Heart left ventricle (tissue), 16 donors: ENCODE data around the gene EEF1AKMT3. TPM values are rescaled to one million over a fixed set of nuclear protein-coding genes. Genes with fewer than 3 reads are reported as not detected.

Source experiments
- ATAC-seq, 4 donors: fragments of 200-7000 bp; cut with Tn5 transposase; one replicate each; pipeline ENCODE4 v1.9.1; 2020 to 2022; ENCODE audit warnings: moderate library complexity in 4 of 4, mild to moderate bottlenecking in 3 of 4, moderate number of reproducible peaks in 1 of 4
- DNase-seq, 5 donors: peaks; one replicate each; pipeline ENCODE4 v3.0.0-alpha.2; 2020
- H3K27ac ChIP-seq, 12 donors: fragments of 200-600 bp; sonication (generic) in 4 of 12; one replicate each; pipeline versions ENCODE4 v1.5.0 to v1.8.0; 2016 to 2022; ENCODE audit warnings: mild to moderate bottlenecking in 2 of 12
- H3K27me3 ChIP-seq, 9 donors: fragments of 200-600 bp; sonication (generic) in 2 of 9; one replicate each; pipeline versions ENCODE4 v1.5.1 to v1.8.0; 2016 to 2022; ENCODE audit warnings: mild to moderate bottlenecking in 3 of 9
- H3K36me3 ChIP-seq, 9 donors: fragments of 200-600 bp; sonication (generic) in 2 of 9; one replicate each; pipeline versions ENCODE4 v1.5.0 to v1.8.0; 2018 to 2022; ENCODE audit warnings: mild to moderate bottlenecking in 2 of 9
- H3K4me1 ChIP-seq, 12 donors: fragments of 200-600 bp; sonication (generic) in 4 of 12; one replicate each; pipeline versions ENCODE4 v1.5.0 to v1.8.0; 2016 to 2022; ENCODE audit warnings: mild to moderate bottlenecking in 3 of 12
- H3K4me3 ChIP-seq, 12 donors: fragments of 200-600 bp; sonication (generic) in 4 of 12; one replicate each; pipeline versions ENCODE4 v1.5.0 to v1.8.0; 2017 to 2022; ENCODE audit warnings: mild to moderate bottlenecking in 9 of 12, moderate library complexity in 4 of 12
- H3K9me3 ChIP-seq, 12 donors: fragments of 200-600 bp; sonication (generic) in 4 of 12; one replicate each; pipeline versions ENCODE4 v1.5.0 to v1.8.0; 2016 to 2022; ENCODE audit warnings: mild to moderate bottlenecking in 1 of 12
- CTCF ChIP-seq, 12 donors: fragments of 200-600 bp; sonication (generic) in 4 of 12; IDR thresholded peaks; one replicate each; pipeline versions ENCODE4 v1.5.0 to v1.8.0; 2018 to 2022; ENCODE audit warnings: antibody characterized with exemption in 12 of 12, mild to moderate bottlenecking in 5 of 12
- POLR2A ChIP-seq, 2 donors: fragments of 450-650 bp; IDR thresholded peaks; one replicate each; pipeline ENCODE4 v1.6.1; 2017; ENCODE audit warnings: antibody characterized with exemption in 2 of 2, mild to moderate bottlenecking in 2 of 2, moderate library complexity in 2 of 2
- WGBS, 4 donors: extraction: QIAGEN DNeasy Blood & Tissue Kit in 2 of 4; methylation state at CpG; one replicate each; pipeline versions ENCODE4 v1.1.5 to v1.1.7; 2013 to 2018; 5-methylcytosine and 5-hydroxymethylcytosine counted together
- intact Hi-C, 10 donors: fragments of 100-400 bp; cut with DNase I; formaldehyde crosslinking; loops; one replicate each; pipeline versions ENCODE4 v1.11.1 to v1.14.2; 2022
- polyA plus RNA-seq, 2 donors: library from polyadenylated mRNA; stranded (reverse); fragments of 200-250 nt; gene quantifications; one replicate each; pipeline ENCODE4 v1.2.3, GENCODE V29; 2013
- total RNA-seq, 9 donors: library from RNA; depleted of rRNA in 2 of 9; stranded (reverse); fragments of >200 nt in 2 of 9; fragmentation: NEBNext Ultra II Directional in 3 of 9; extraction: Animal tissue kit (Norgen Biotek cat#: 25700) in 3 of 9; gene quantifications; one replicate each; pipeline versions ENCODE4 v1.1.0 to v1.2.4, GENCODE V29; 2016 to 2023
- donor health status: ischemic (EF 13 %, LVEDD 7.1; RV severe dilation, severe dysfunction).
- donor health status: healthy with polysubstance abuse.
- donor health status: DM: no; HTN: yes; CAD: no.
- donor health status: DM: no; HTN: no; CAD: no.
- donor health status: ischemic (EF 25% LVEDD 6.9; RV normal size, moderate dysfunction).
- donor health status: ischemic (EF 25% LVEDD 5.7; RV mildly dilated, moderate dysfunction).
- donor health status: healthy.
- donor health status: DM: yes; HTN: yes; CAD: no.
- donor health status: ischemic (EF 35%, LVEDD 5.7; RV mildly dilated, moderate dysfunction).
- donor health status: nonischemic (EF 11% LVEDD 7.7; RV severe dilation, severe dysfunction).
- donor health status: DM: yes; HTN: yes; CAD: no.
- donor health status: PGD.
- donor health status: ischemic (EF 29% LVEDD 5.4; RV normal size, mild dysfunction).
- donor health status: nonischemic (EF 23%, LVEDD 6.1; RV moderate dilation, normal function).

The EEF1AKMT3 gene
- total and polyA plus RNA-seq, 11 donors, result 0.84 to 4.5 (median 1.8) TPM

DNA sequence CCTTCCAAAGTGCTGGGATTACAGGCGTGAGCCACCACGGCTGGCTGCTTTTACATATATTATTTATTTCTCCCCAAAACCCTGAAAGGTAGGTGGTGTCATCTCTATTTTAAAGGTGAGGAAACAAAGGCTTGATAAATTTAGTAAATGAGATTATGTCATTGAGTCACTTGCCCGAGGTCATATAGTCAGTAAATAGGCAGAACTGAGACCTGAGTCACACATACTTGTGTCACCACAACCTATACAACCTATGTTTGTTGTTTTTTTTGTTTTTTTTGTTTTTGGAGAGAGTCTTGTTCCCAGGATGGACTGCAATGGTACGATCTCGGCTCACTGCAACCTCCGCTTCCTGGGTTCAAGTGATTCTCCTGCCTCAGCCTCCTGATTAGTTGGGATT lies 22.9 kb downstream of the EEF1AKMT3 start:
- Histone ChIP-seq H3K4me3 (no peak overlapping the region), H3K27me3 (no peaks in the 10 kb centered on the region), H3K36me3 (peaks cover 0 to 100% (median 96%) of the 10 kb centered on the region in 9 donors), H3K27ac (peak overlapping the region in 1 of 12 donors; percentile 47), H3K9me3 (no peaks in the 10 kb centered on the region), H3K4me1 (peaks cover 0 to 13% (median 0%) of the 10 kb centered on the region in 12 donors)
- WGBS, 4 donors, result 90 to 93% (median 91%) methylated on average over 6 of the region's 6 CpGs
- no peak for DNase-seq
- intact Hi-C loops, result no loop called here
- TF ChIP-seq CTCF (IDR thresholded peaks at IDR 0.05) (no peak), POLR2A (IDR thresholded peaks at IDR 0.05) (no peak)
- no peak for ATAC-seq

GRCh38 chr12:57796996-57797395 lies 24.6 kb downstream of the EEF1AKMT3 start:
- intact Hi-C loops, result no loop called here
- ATAC-seq (no peak), DNase-seq (no peak)
- WGBS, 4 donors, result 92 to 100% (median 96%) methylated on average over 1 of the region's 1 CpG
- Histone ChIP-seq H3K4me1 (peaks cover 0 to 13% (median 0%) of the 10 kb centered on the region in 12 donors), H3K9me3 (no peaks in the 10 kb centered on the region), H3K36me3 (peaks cover 6 to 100% (median 98%) of the 10 kb centered on the region in 9 donors), H3K27ac (peak overlapping the region in 1 of 12 donors; percentile 48), H3K4me3 (no peak overlapping the region), H3K27me3 (no peaks in the 10 kb centered on the region)
- TF ChIP-seq CTCF (IDR thresholded peaks at IDR 0.05), result no peak
- TF ChIP-seq POLR2A (IDR thresholded peaks at IDR 0.05), result no peak

- TF ChIP-seq CTCF (IDR thresholded peaks at IDR 0.05), result no peak
- WGBS, 4 donors, result 92 to 96% (median 95%) methylated on average over 1 of the region's 1 CpG
Measured at GRCh38 chr12:57797933-57798332, 25.5 kb downstream of the EEF1AKMT3 start.

DNA sequence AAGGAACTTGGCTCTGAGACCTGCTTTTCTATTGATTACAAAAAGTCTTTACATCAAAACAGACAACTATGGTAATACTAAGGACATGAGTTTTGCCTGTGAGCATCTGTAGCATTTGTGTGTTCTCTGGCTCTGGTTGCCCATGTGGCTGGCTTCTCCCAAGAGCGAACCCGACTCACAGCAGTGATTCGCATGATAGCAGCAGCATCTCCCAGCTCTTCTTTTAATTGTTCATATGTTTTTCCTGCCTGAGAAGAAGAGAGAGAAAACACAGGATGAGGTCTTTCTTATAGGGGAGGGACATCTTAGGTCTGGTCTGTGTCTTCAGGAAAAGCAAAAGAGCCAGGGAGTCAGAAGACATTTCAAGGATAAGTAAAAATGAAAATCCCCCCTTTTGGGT lies 28.6 kb downstream of the EEF1AKMT3 start:
- H3K36me3 ChIP-seq, result peaks cover 6 to 97% (median 88%) of the 10 kb centered on the region in 9 donors
- H3K4me3 ChIP-seq, result no peak overlapping the region
- 91 to 99% (median 96%) methylated on average over 3 of the region's 3 CpGs for WGBS, 4 donors
- no peaks in the 10 kb centered on the region for H3K9me3 ChIP-seq
- intact Hi-C loops, result loop anchor here in 3 of 10 donors (5.0 to 10.0 kb wide), 2 partner anchors 104 to 106 kb away; no protein-coding TSS in a partner anchor
- no peak overlapping the region for H3K27ac ChIP-seq
- H3K27me3 ChIP-seq, result no peaks in the 10 kb centered on the region
- peaks cover 0 to 14% (median 2%) of the 10 kb centered on the region in 12 donors for H3K4me1 ChIP-seq
- ATAC-seq (no peak), DNase-seq (no peak)
- TF ChIP-seq CTCF (IDR thresholded peaks at IDR 0.05) (no peak), POLR2A (IDR thresholded peaks at IDR 0.05) (no peak)

More at GRCh38 chr12:57797933-57798332, 25.5 kb downstream of the EEF1AKMT3 start:
- Histone ChIP-seq H3K4me1 (peaks cover 0 to 13% (median 0%) of the 10 kb centered on the region in 12 donors), H3K9me3 (no peaks in the 10 kb centered on the region), H3K27ac (peak overlapping the region in 1 of 12 donors; percentile 48), H3K4me3 (no peak overlapping the region), H3K27me3 (no peaks in the 10 kb centered on the region), H3K36me3 (peaks cover 6 to 100% (median 98%) of the 10 kb centered on the region in 9 donors)
- DNase-seq (no peak), ATAC-seq (no peak)
- intact Hi-C loops, result no loop called here
